Measurements from ENCODE around the gene DIAPH3.
"Not testable (repeated sequence)": the region's sequence is repeated elsewhere in the genome, so short reads cannot be mapped to it uniquely, and the experiment has no call there.

Gene DIAPH3

DNA sequence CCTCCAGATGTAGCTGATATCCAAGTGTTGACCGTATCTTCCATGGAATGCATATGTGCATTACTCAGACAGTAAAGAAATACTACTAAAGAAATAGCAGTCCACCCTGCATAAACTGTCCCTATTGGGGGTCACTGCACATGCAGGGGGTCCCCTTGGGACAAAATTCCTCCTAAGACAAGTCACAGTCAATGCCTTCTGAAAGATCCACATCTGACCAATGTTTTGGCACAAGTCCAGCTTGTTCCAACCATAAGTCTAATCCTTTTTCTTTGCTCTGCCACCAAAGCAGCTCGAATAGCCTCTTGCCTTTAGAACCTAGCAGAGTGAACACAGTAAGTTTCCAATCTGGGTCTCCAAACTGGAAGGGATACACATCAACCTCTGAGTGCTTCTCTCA is 87.9 kb downstream of the DIAPH3 start:
- no peak overlapping the region for H3K27ac ChIP-seq
- TF ChIP-seq, protein P1, sequence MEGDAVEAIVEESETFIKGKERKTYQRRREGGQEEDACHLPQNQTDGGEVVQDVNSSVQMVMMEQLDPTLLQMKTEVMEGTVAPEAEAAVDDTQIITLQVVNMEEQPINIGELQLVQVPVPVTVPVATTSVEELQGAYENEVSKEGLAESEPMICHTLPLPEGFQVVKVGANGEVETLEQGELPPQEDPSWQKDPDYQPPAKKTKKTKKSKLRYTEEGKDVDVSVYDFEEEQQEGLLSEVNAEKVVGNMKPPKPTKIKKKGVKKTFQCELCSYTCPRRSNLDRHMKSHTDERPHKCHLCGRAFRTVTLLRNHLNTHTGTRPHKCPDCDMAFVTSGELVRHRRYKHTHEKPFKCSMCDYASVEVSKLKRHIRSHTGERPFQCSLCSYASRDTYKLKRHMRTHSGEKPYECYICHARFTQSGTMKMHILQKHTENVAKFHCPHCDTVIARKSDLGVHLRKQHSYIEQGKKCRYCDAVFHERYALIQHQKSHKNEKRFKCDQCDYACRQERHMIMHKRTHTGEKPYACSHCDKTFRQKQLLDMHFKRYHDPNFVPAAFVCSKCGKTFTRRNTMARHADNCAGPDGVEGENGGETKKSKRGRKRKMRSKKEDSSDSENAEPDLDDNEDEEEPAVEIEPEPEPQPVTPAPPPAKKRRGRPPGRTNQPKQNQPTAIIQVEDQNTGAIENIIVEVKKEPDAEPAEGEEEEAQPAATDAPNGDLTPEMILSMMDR (IDR thresholded peaks at IDR 0.05) = no peak
- no peak for TF ChIP-seq ZFX (IDR thresholded peaks at IDR 0.05; ENCODE audit: borderline replicate concordance)

DNA sequence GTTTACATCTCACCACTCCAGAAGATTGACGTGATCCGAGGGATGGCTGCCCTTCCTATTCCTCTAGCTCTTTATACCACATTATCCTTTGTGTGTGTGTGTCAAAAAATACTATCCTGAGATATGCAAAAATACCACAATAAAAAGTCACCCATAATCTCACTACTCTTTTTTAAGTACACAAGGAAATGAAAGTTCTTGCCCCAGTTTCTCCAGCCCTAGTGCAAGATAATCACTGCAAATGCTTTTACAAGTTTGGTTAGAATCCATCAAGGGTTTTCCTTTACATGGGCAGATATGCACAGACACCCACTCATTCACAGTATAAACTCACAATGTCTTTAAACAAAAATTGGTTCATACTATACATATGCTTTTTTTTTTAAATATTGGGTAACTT is 89.3 kb downstream of the DIAPH3 start:
- TF ChIP-seq ZFX (IDR thresholded peaks at IDR 0.05; ENCODE audit: borderline replicate concordance) = no peak
- TF ChIP-seq, protein P1 (IDR thresholded peaks at IDR 0.05) = no peak
- H3K27ac ChIP-seq = no peak overlapping the region

DNA sequence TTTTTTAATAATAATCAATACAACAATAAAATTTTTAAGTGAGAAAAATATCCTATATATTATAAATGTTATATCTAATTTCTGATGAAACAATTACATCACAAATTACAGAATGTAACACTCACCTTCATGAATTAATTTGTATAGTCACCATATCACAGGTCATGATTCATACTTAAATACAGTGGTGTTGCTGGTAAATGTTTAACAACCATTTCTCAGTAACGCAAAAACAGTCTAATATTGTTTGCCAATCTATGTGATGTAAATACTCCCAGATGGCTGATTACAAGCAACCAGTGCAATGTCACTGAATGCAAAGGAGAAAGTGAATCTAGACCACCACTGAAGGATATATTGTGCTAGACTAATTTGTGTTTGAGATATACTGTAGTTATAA is 97.5 kb downstream of the DIAPH3 start:
- TF ChIP-seq ZFX (IDR thresholded peaks at IDR 0.05; ENCODE audit: borderline replicate concordance) = no peak
- TF ChIP-seq, protein P1 (IDR thresholded peaks at IDR 0.05) = no peak
- no peak overlapping the region for H3K27ac ChIP-seq

DNA sequence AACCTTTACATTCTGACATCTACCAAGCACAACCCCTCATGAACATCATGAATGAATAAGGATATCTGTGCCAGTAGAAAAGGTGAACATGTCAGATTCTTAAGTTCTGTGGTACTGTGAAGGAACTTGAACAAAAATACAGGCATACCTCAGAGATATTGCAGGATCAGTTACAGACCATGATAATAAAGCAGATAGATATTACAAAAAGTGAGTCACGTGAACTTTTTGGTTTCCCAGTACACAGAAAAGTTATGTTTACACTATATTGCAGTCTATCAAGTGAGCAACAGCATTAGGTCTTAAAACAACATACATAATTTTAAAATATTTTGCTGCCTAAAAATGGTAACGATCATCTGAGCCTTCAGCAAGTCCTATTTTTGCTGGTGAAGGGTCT is 101.2 kb downstream of the DIAPH3 start:
- no peak overlapping the region for H3K27ac ChIP-seq
- TF ChIP-seq, protein P1 (IDR thresholded peaks at IDR 0.05) = no peak
- no peak for TF ChIP-seq ZFX (IDR thresholded peaks at IDR 0.05; ENCODE audit: borderline replicate concordance)

DNA sequence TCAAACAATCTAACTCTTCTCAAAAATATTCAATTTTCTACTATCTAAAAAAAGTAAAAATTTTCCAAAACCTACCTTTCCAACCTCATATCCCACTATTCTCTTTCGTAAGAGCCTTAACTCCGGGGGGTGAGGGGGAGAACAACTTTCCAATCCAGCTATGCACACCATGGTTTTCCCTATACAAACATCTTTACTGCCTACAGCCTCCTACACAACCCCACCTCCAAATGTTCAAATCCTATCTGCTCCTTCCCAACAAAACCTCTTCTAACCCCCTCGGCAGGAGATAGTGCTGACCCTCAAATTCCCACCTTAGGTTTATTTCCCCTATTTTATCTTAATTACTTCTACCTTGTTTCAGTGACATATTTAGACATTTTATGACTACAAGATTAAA is 102.0 kb downstream of the DIAPH3 start:
- no peak for TF ChIP-seq ZFX (IDR thresholded peaks at IDR 0.05; ENCODE audit: borderline replicate concordance)
- TF ChIP-seq, protein P1 (IDR thresholded peaks at IDR 0.05) = no peak

DNA sequence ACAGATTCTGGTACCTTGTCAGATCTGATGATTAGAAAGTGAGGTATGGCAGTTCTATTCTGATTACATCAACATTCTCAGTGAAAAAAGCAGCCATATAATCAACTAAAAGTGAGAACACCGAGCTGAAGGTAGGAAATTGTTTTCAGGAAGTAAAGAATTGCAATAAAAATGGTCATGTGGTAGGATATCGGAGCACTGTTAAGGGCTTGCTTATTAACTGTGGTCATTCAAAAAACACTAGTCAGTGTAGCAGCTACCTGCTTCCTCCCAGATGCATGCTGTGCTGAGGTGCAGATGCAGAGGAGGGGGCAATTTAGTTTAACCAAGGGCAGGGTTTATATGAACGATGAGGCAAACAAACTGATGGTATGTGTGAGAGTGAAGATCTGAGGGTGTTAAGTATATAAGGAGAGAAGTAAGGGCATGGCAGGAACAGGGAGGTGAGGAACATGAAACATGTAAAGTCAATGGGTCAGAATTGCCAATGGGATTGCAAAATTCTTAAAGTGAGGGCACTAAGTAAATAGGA is 111.9 kb downstream of the DIAPH3 start:
- TF ChIP-seq ZFX (IDR thresholded peaks at IDR 0.05; ENCODE audit: borderline replicate concordance) = no peak
- TF ChIP-seq, protein P1 (IDR thresholded peaks at IDR 0.05) = no peak
- H3K27ac ChIP-seq = no peak overlapping the region

More for the DNA sequence above, 102.0 kb downstream of the DIAPH3 start:
- H3K27ac ChIP-seq = no peak overlapping the region

DNA sequence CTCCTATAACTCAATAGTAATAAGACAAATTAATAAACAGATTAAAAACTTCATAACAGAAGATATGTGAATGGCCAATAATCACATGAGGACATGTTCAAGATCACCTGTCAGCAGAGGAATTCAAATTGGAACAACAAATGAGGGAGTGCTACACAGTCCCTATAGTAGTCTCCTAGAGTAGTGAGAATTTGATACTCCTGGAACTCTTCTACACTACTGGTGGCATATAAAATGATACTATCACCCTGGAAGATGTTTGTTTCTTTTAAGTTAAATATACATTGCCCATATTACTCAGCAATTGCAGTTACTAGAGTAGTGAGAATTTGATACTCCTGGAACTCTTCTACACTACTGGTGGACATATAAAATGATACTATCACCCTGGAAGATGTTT is 115.4 kb downstream of the DIAPH3 start:
- not testable (repeated sequence) for H3K27ac ChIP-seq

DNA sequence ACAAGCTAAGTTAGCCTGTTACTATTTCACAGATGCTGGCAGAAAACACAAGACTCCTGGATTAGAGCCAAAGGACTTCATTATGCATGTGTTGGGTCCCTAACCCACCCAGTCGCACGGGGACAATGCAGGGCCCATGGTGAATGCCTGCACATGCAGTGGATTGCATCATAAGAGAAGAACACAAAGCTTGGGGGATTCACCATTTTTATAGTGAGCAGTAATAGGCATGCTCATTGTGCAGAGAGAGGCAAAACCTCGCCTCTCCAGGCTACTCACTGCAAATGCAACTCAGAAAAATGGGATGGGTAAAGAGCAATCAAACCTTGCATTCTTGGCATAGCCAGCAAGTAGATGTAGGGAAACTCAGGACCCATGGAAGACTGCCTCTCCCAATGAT is 115.8 kb downstream of the DIAPH3 start:
- TF ChIP-seq, protein P1 (IDR thresholded peaks at IDR 0.05) = no peak
- no peak for TF ChIP-seq ZFX (IDR thresholded peaks at IDR 0.05; ENCODE audit: borderline replicate concordance)
- no peak overlapping the region for H3K27ac ChIP-seq

Measured in 22Rv1 (cell line).